Measurements from ENCODE around the gene STAT1. TPM values are rescaled to one million over a fixed set of nuclear protein-coding genes. Genes with fewer than 3 reads are reported as not detected.

Gene STAT1
- total and polyA plus RNA-seq, 2 donors, result 77.8 to 201 TPM

DNA sequence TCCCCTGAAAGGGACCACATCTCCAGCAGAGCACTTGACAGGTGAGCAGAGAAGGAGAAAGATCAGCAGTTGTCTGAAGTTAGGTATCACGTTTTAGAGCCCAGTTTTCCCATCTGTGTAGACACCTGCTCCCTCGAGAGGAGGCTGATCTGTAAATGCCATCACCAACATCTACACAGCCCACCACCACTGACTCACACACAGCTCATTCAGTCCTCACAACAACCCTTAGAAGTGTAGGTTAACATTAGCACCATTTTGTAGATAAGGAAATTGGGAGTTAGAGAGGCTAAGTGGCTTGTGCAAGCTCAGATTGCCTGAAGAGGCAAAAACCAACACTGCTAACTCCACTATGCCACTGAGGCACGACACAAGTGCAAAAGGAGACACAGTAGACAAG lies 37.2 kb upstream of the STAT1 start:
- Histone ChIP-seq H3K27ac (ENCODE audit: low read depth in 1 of 2, low read length in 1 of 2) (no peak overlapping the region), H3K36me3 (ENCODE audit: control insufficient read depth in 2 of 2, insufficient read depth in 2 of 2, low read length in 1 of 2) (no peaks in the 10 kb centered on the region), H3K9me3 (ENCODE audit: control insufficient read depth in 2 of 2, insufficient read depth in 1 of 2, low read length in 1 of 2) (no peaks in the 10 kb centered on the region), H3K27me3 (ENCODE audit: control insufficient read depth in 2 of 2, insufficient read depth in 1 of 2, low read length in 1 of 2) (no peaks in the 10 kb centered on the region), H3K4me3 (ENCODE audit: low read length in 2 of 2) (no peak overlapping the region), H3K4me1 (ENCODE audit: control insufficient read depth in 2 of 2, insufficient read depth in 2 of 2, low read length in 2 of 2) (peaks cover 0 to 9% of the 10 kb centered on the region in 2 donors)
- WGBS, result 86% methylated on average over 3 of the region's 3 CpGs
- no peak for DNase-seq (ENCODE audit: low read depth in 6 of 9, low spot score in 9 of 9)

DNA sequence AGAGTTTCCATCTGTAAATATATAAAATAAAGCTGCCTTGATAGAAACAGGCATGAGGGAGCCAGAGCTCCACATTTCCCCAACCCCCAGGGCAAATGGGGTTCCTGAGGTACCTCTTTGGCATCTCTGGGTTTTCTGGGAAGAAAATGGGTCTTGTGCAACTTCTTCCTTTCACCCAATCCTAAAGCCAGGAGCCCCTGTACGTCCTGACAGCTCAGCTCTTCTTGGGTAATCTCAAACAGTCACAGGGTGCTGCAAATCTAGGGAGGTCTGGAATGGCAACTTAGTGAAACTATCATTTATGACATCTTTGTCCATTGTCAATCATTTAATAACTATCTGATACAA lies 36.6 kb upstream of the STAT1 start:
- H3K4me1 ChIP-seq (ENCODE audit: control insufficient read depth in 2 of 2, insufficient read depth in 2 of 2, low read length in 2 of 2), result peaks cover 0 to 8% of the 10 kb centered on the region in 2 donors
- H3K9me3 ChIP-seq (ENCODE audit: control insufficient read depth in 2 of 2, insufficient read depth in 1 of 2, low read length in 1 of 2), result no peaks in the 10 kb centered on the region
- H3K4me3 ChIP-seq (ENCODE audit: low read length in 2 of 2), result no peak overlapping the region
- H3K27ac ChIP-seq (ENCODE audit: low read depth in 1 of 2, low read length in 1 of 2), result no peak overlapping the region
- DNase-seq (ENCODE audit: low read depth in 6 of 9, low spot score in 9 of 9), result no peak
- no peaks in the 10 kb centered on the region for H3K36me3 ChIP-seq (ENCODE audit: control insufficient read depth in 2 of 2, insufficient read depth in 2 of 2, low read length in 1 of 2)
- WGBS, result 88% methylated on average over 1 of the region's 1 CpG
- no peaks in the 10 kb centered on the region for H3K27me3 ChIP-seq (ENCODE audit: control insufficient read depth in 2 of 2, insufficient read depth in 1 of 2, low read length in 1 of 2)

DNA sequence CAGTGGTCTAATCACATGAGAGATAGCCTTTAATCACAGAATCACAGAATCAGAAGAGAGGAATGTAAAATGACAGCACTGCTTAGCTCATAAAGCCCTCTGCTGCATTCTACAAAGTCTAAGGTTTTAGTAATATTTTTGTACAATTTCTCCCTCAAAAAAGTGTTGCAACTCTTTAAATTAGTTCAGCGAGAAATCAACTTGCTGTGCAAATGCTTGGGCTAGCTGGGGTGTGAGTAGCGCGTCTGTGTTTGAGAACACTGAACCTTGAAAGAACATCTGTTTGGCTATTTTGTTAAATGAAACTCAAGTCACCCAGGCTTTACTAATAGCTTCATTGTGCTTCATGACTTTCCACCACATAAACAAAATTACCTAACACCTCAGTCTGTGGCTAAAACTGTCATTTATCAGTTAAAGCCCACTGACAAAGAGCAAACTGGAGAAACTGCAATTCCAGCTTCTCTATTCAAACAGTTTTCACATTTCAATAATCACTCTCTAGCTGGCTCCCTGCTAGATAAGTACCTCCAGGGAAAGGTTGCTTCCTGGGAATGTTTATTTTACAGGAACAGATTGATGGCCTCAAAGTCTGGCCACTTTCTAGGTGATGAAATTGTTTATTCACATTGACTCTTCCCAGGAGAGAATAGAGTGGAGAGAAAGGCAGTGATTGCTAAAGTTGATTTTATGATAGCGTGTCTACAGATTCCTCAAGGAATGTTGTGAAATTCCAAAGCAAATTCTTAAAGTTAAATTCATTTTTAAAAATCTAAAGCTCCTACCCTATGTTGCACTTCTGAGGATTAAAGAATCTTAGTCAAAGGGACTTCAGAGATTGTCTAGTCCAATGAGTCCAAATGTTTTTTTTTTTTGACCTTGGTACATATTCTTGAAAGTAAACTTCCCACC lies 36.0 kb upstream of the STAT1 start:
- Histone ChIP-seq H3K36me3 (ENCODE audit: control insufficient read depth in 2 of 2, insufficient read depth in 2 of 2, low read length in 1 of 2) (no peaks in the 10 kb centered on the region), H3K27me3 (ENCODE audit: control insufficient read depth in 2 of 2, insufficient read depth in 1 of 2, low read length in 1 of 2) (no peaks in the 10 kb centered on the region), H3K27ac (ENCODE audit: low read depth in 1 of 2, low read length in 1 of 2) (no peak overlapping the region), H3K9me3 (ENCODE audit: control insufficient read depth in 2 of 2, insufficient read depth in 1 of 2, low read length in 1 of 2) (no peaks in the 10 kb centered on the region), H3K4me3 (ENCODE audit: low read length in 2 of 2) (no peak overlapping the region), H3K4me1 (ENCODE audit: control insufficient read depth in 2 of 2, insufficient read depth in 2 of 2, low read length in 2 of 2) (peaks cover 0 to 8% of the 10 kb centered on the region in 2 donors)
- DNase-seq (ENCODE audit: low read depth in 6 of 9, low spot score in 9 of 9), result no peak
- 92% methylated on average over 4 of the region's 4 CpGs for WGBS

DNA sequence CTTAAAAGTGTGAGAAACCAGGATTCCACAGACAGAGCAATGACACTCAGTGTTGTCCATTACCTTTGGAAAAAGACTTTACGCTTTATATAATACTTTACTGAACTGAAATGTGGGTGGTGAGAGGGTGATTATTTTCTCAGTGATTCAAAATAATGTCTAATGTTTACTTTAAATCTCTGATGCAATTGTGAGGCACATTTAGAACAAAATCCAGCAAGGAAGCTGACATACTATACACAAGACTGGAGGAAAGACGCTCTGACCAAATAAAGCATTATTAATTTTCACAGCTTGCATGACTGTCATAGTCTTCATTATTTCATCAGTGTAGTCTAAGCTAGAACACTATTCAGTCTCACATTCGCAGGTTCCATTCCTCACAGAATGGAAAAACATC lies 34.1 kb upstream of the STAT1 start:
- no peak overlapping the region for H3K4me3 ChIP-seq (ENCODE audit: low read length in 2 of 2)
- H3K9me3 ChIP-seq (ENCODE audit: control insufficient read depth in 2 of 2, insufficient read depth in 1 of 2, low read length in 1 of 2), result no peaks in the 10 kb centered on the region
- peaks cover 0 to 8% of the 10 kb centered on the region in 2 donors for H3K4me1 ChIP-seq (ENCODE audit: control insufficient read depth in 2 of 2, insufficient read depth in 2 of 2, low read length in 2 of 2)
- 99% methylated on average over 3 of the region's 3 CpGs for WGBS
- DNase-seq (ENCODE audit: low read depth in 6 of 9, low spot score in 9 of 9), result no peak
- H3K36me3 ChIP-seq (ENCODE audit: control insufficient read depth in 2 of 2, insufficient read depth in 2 of 2, low read length in 1 of 2), result no peaks in the 10 kb centered on the region
- no peak overlapping the region for H3K27ac ChIP-seq (ENCODE audit: low read depth in 1 of 2, low read length in 1 of 2)
- no peaks in the 10 kb centered on the region for H3K27me3 ChIP-seq (ENCODE audit: control insufficient read depth in 2 of 2, insufficient read depth in 1 of 2, low read length in 1 of 2)

DNA sequence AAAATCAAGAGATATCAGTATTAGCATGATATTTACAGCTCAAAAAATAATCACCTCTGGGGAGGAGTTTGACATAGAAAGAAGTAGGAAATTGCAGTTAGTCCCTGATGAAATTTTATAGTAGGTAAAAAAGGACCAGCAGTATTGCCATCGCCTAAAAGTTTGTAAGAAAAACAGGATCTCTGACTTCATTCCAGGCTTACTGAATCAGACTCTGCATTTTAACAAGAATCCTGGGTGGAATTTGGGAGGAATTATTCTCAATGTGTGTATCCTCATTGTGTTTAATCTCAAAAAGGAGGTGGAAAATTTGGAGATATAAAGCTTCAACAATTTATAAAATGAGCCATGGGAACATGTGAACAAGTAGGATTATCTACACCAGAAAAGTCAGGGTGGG lies 31.2 kb upstream of the STAT1 start:
- 97% methylated on average over 1 of the region's 1 CpG for WGBS
- Histone ChIP-seq H3K4me3 (ENCODE audit: low read length in 2 of 2) (no peak overlapping the region), H3K9me3 (ENCODE audit: control insufficient read depth in 2 of 2, insufficient read depth in 1 of 2, low read length in 1 of 2) (no peaks in the 10 kb centered on the region)

DNA sequence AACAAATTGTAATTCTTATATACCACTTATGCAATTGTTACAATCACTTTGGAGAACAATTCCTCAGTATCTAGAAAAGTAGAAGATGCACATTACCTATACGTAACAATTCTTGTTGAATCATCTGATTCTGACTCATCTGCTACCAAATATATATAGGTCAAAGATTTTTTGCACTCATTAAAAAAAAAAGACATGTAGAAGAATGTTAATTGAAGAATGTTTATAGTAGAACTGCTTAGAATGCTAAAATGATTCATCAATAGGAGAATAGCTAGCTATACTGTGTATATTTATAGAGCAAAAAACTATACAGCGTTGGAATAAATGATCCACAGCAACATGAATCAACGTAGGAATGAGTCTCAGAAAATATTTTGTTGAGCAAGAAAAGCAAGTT lies 29.5 kb upstream of the STAT1 start:
- DNase-seq (ENCODE audit: low read depth in 6 of 9, low spot score in 9 of 9), result no peak
- Histone ChIP-seq H3K27me3 (ENCODE audit: control insufficient read depth in 2 of 2, insufficient read depth in 1 of 2, low read length in 1 of 2) (no peaks in the 10 kb centered on the region), H3K9me3 (ENCODE audit: control insufficient read depth in 2 of 2, insufficient read depth in 1 of 2, low read length in 1 of 2) (no peaks in the 10 kb centered on the region), H3K4me3 (ENCODE audit: low read length in 2 of 2) (no peak overlapping the region), H3K27ac (ENCODE audit: low read depth in 1 of 2, low read length in 1 of 2) (no peak overlapping the region), H3K4me1 (ENCODE audit: control insufficient read depth in 2 of 2, insufficient read depth in 2 of 2, low read length in 2 of 2) (peaks cover 1 to 2% of the 10 kb centered on the region in 2 donors), H3K36me3 (ENCODE audit: control insufficient read depth in 2 of 2, insufficient read depth in 2 of 2, low read length in 1 of 2) (no peaks in the 10 kb centered on the region)
- WGBS, result 97% methylated on average over 3 of the region's 3 CpGs

More for the DNA sequence above, 31.2 kb upstream of the STAT1 start:
- H3K4me1 ChIP-seq (ENCODE audit: control insufficient read depth in 2 of 2, insufficient read depth in 2 of 2, low read length in 2 of 2), result no peaks in the 10 kb centered on the region
- no peaks in the 10 kb centered on the region for H3K36me3 ChIP-seq (ENCODE audit: control insufficient read depth in 2 of 2, insufficient read depth in 2 of 2, low read length in 1 of 2)
- H3K27ac ChIP-seq (ENCODE audit: low read depth in 1 of 2, low read length in 1 of 2), result no peak overlapping the region
- H3K27me3 ChIP-seq (ENCODE audit: control insufficient read depth in 2 of 2, insufficient read depth in 1 of 2, low read length in 1 of 2), result no peaks in the 10 kb centered on the region
- DNase-seq (ENCODE audit: low read depth in 6 of 9, low spot score in 9 of 9), result no peak

DNA sequence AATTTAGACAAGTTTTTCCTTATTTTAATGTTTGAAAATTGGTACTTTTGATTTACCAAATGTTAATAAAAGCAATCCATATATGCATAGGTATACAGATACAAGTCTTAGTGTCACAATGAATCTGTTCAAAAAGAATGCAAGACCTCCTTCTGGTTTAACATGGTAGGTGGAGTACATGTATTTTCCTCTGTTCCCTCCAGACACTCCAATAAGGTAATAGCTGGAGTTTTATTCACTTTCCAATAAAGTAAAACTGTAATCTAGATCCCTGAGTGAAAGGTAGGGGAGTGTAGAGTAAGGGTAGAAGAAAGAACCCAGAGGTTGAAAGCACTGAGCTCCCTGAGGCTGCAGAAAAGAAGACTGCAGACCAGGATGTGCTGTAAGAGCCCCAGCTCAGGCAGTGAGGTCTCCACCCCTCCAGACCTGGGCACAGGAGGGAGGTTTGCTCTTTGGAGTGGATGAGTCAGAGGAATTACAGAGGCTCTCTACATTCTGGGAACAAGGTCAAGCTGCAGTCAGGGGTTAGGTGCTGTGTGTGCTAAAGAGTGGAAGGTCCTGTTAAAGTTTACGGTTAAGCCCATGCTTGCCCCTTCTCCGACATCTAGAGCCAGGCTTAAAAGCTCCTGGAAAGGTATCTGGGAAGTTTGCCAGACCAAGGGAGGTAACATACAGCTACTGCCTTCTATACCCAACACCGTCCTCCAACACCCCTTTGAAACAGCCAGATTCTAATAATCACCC lies 27.6 kb upstream of the STAT1 start:
- H3K9me3 ChIP-seq (ENCODE audit: control insufficient read depth in 2 of 2, insufficient read depth in 1 of 2, low read length in 1 of 2), result no peaks in the 10 kb centered on the region
- H3K4me3 ChIP-seq (ENCODE audit: low read length in 2 of 2), result no peak overlapping the region
- DNase-seq (ENCODE audit: low read depth in 6 of 9, low spot score in 9 of 9), result no peak
- H3K36me3 ChIP-seq (ENCODE audit: control insufficient read depth in 2 of 2, insufficient read depth in 2 of 2, low read length in 1 of 2), result no peaks in the 10 kb centered on the region
- peaks cover 2 to 3% of the 10 kb centered on the region in 2 donors for H3K4me1 ChIP-seq (ENCODE audit: control insufficient read depth in 2 of 2, insufficient read depth in 2 of 2, low read length in 2 of 2)
- H3K27ac ChIP-seq (ENCODE audit: low read depth in 1 of 2, low read length in 1 of 2), result no peak overlapping the region
- H3K27me3 ChIP-seq (ENCODE audit: control insufficient read depth in 2 of 2, insufficient read depth in 1 of 2, low read length in 1 of 2), result no peaks in the 10 kb centered on the region
- 93% methylated on average over 3 of the region's 3 CpGs for WGBS

DNA sequence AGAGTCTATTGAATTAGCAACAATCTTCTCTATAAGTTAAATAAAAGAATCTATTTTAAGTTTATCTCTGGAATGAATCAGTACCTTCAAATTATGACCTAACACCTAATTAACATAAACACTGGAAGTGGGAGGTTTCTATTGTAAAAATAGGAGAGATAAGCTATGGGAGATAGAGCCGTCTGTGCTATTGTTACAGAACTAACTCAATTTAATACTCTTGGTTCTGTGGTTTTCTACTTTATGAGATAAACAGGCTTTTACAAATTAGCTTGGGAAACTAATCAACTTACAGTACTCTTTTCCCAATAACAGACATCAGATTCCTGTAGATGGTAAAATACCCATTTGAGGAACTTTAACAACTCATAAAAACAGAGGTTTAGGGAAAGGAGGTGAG lies 25.6 kb upstream of the STAT1 start:
- DNase-seq (ENCODE audit: low read depth in 6 of 9, low spot score in 9 of 9), result no peak
- Histone ChIP-seq H3K36me3 (ENCODE audit: control insufficient read depth in 2 of 2, insufficient read depth in 2 of 2, low read length in 1 of 2) (no peaks in the 10 kb centered on the region), H3K9me3 (ENCODE audit: control insufficient read depth in 2 of 2, insufficient read depth in 1 of 2, low read length in 1 of 2) (no peaks in the 10 kb centered on the region), H3K27ac (ENCODE audit: low read depth in 1 of 2, low read length in 1 of 2) (no peak overlapping the region), H3K4me1 (ENCODE audit: control insufficient read depth in 2 of 2, insufficient read depth in 2 of 2, low read length in 2 of 2) (peaks cover 2 to 3% of the 10 kb centered on the region in 2 donors), H3K4me3 (ENCODE audit: low read length in 2 of 2) (no peak overlapping the region), H3K27me3 (ENCODE audit: control insufficient read depth in 2 of 2, insufficient read depth in 1 of 2, low read length in 1 of 2) (no peaks in the 10 kb centered on the region)
- WGBS, result 96% methylated on average over 1 of the region's 1 CpG

DNA sequence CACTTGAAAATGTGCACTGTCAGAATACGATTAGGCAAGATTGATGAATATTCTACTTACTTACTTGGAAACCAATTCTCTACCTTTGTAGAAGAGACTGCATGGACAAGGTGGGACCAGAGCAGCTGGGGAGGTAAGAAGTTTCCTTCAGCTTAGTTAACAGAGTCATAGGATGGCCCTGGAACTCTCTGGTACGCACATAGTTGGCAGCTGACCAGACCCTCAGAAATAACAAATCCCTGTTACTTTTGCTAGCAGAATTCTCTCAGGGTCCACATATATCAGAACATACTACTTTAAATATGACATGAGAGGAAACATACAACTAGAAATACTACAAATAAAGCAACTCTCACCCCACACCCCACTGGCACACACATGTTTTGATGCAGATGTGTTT lies 24.8 kb upstream of the STAT1 start:
- Histone ChIP-seq H3K4me1 (ENCODE audit: control insufficient read depth in 2 of 2, insufficient read depth in 2 of 2, low read length in 2 of 2) (peaks cover 2 to 3% of the 10 kb centered on the region in 2 donors), H3K4me3 (ENCODE audit: low read length in 2 of 2) (no peak overlapping the region), H3K9me3 (ENCODE audit: control insufficient read depth in 2 of 2, insufficient read depth in 1 of 2, low read length in 1 of 2) (no peaks in the 10 kb centered on the region), H3K27ac (ENCODE audit: low read depth in 1 of 2, low read length in 1 of 2) (no peak overlapping the region), H3K27me3 (ENCODE audit: control insufficient read depth in 2 of 2, insufficient read depth in 1 of 2, low read length in 1 of 2) (no peaks in the 10 kb centered on the region), H3K36me3 (ENCODE audit: control insufficient read depth in 2 of 2, insufficient read depth in 2 of 2, low read length in 1 of 2) (no peaks in the 10 kb centered on the region)
- WGBS, result 95% methylated on average over 2 of the region's 2 CpGs
- DNase-seq (ENCODE audit: low read depth in 6 of 9, low spot score in 9 of 9), result no peak
